T-cell (primary cell): ENCODE results near the gene GDAP1L1. TPM values are rescaled to one million over a fixed set of nuclear protein-coding genes. Genes with fewer than 3 reads are reported as not detected.

Experiments
- ATAC-seq, 4 experiments: fragments of 200-7000 bp in 3 of 4; fragments of 150-1000 bp in 1 of 4; cut with Tn5 transposase; replicated peaks in 1 of 4; 1 replicate in 3 of 4; 2 replicates in 1 of 4; pipeline ENCODE4 v1.10.0; 2021; ENCODE audit warnings: moderate library complexity in 3 of 4, mild to moderate bottlenecking in 2 of 4, moderate number of reproducible peaks in 1 of 4
- CTCF ChIA-PET, 2 donors: fragments of 300-600 bp; sonication (Branson Sonifier 250); formaldehyde crosslinking; loops; one replicate each; lab custom pipeline; 2022; ENCODE audit warnings: antibody characterized with exemption in 2 of 2; lab: Charles Lee
- POLR2A ChIA-PET, 2 donors: fragments of 300-600 bp; sonication (Branson Sonifier 250); formaldehyde crosslinking; loops; one replicate each; lab custom pipeline; 2022; ENCODE audit warnings: antibody characterized with exemption in 2 of 2; lab: Charles Lee
- DNase-seq, 35 experiments: peaks; one replicate each; pipeline versions ENCODE4 v3.0.0 to v3.0.0-alpha.2; 2013 to 2023
- H3K27ac ChIP-seq: one replicate; pipeline ENCODE4 v1.5.1; 2013; ENCODE audit warnings: low read length
- H3K27me3 ChIP-seq, 2 experiments: replicated peaks in 1 of 2; 1 replicate in 1 of 2; 2 replicates in 1 of 2; pipeline versions ENCODE4 v1.6.1 to v1.7.0; 2013; ENCODE audit warnings: low read length in 1 of 2, mixed read lengths in 1 of 2; ENCODE audit not compliant: control insufficient read depth in 2 of 2, insufficient read depth in 2 of 2; ENCODE audit errors: extremely low read depth in 1 of 2
- H3K36me3 ChIP-seq, 2 donors: 1 replicate in 1 of 2; 2 replicates in 1 of 2; pipeline versions ENCODE4 v1.6.1 to v1.7.0; 2013; ENCODE audit warnings: low read length in 1 of 2; ENCODE audit not compliant: control insufficient read depth in 2 of 2, insufficient read depth in 1 of 2; ENCODE audit errors: extremely low read depth in 1 of 2
- H3K4me1 ChIP-seq, 2 experiments: 1 replicate in 1 of 2; 2 replicates in 1 of 2; pipeline versions ENCODE4 v1.6.1 to v1.7.0; 2013; ENCODE audit warnings: low read length in 2 of 2, mixed read lengths in 1 of 2; ENCODE audit not compliant: insufficient read depth in 2 of 2, control insufficient read depth in 1 of 2; ENCODE audit errors: extremely low read depth in 1 of 2
- H3K4me3 ChIP-seq, 2 donors: 1 replicate in 1 of 2; 2 replicates in 1 of 2; pipeline versions ENCODE4 v1.5.1 to v1.7.0; 2013; ENCODE audit warnings: mild to moderate bottlenecking in 2 of 2, low read length in 1 of 2, moderate library complexity in 1 of 2; ENCODE audit not compliant: control insufficient read depth in 1 of 2; ENCODE audit errors: extremely low read depth in 1 of 2
- H3K9me3 ChIP-seq: 2 replicates; pipeline ENCODE4 v1.7.0; 2013
- H3K27ac Mint-ChIP-seq, 2 donors: one replicate each; pipeline ENCODE4 v1.8.0; 2020 to 2021; ENCODE audit warnings: mild to moderate bottlenecking in 2 of 2, mixed read lengths in 2 of 2
- H3K27me3 Mint-ChIP-seq, 2 donors: one replicate each; pipeline ENCODE4 v1.8.0; 2021 to 2022; ENCODE audit warnings: mixed read lengths in 2 of 2
- H3K36me3 Mint-ChIP-seq: one replicate; pipeline ENCODE4 v1.8.0; 2021; ENCODE audit warnings: mixed read lengths
- H3K4me1 Mint-ChIP-seq, 3 donors: one replicate each; pipeline ENCODE4 v1.8.0; 2020 to 2022; ENCODE audit warnings: mixed read lengths in 3 of 3, mild to moderate bottlenecking in 1 of 3
- H3K4me3 Mint-ChIP-seq, 3 donors: one replicate each; pipeline ENCODE4 v1.8.0; 2020 to 2022; ENCODE audit warnings: mild to moderate bottlenecking in 3 of 3, mixed read lengths in 3 of 3, moderate library complexity in 3 of 3
- H3K9me3 Mint-ChIP-seq, 3 donors: one replicate each; pipeline ENCODE4 v1.8.0; 2020 to 2022; ENCODE audit warnings: mixed read lengths in 3 of 3
- WGBS: methylation state at CpG from one replicate; pipeline ENCODE4 v1.1.5; 2013; ENCODE audit warnings: missing lambda C conversion rate; ENCODE audit not compliant: insufficient coverage; 5-methylcytosine and 5-hydroxymethylcytosine counted together
- total RNA-seq, 35 experiments: library from RNA in 6 of 35; stranded (reverse) in 6 of 35; fragments of 120-200 nt in 1 of 35; gene quantifications; one replicate each; pipeline versions ENCODE4 v1.2.1 to v1.2.4 and lab custom pipeline; 2013 to 2026

Gene GDAP1L1
- total RNA-seq, 5 donors from 2014 or later (not counting 1 experiment from before 2014, with no cell fraction given): not detected

GRCh38 chr20:44222027-44222426 is 25.1 kb upstream of the GDAP1L1 start:
- Mint-ChIP-seq H3K27ac (peak overlapping the region; percentile 11 to 61), H3K4me3 (no peak overlapping the region), H3K36me3 (peaks cover 3% of the 10 kb centered on the region), H3K9me3 (no peaks in the 10 kb centered on the region), H3K27me3 (no peaks in the 10 kb centered on the region), H3K4me1 (peaks cover 46 to 53% (median 51%) of the 10 kb centered on the region in 3 donors)
- no peak for DNase-seq
- no peak for ATAC-seq
- no peak overlapping the region for H3K27ac ChIP-seq
- 98% methylated on average over 5 of the region's 5 CpGs for WGBS
- ChIA-PET CTCF (no interaction called here), POLR2A (interaction anchor here in 1 of 2 donors (0.5 kb wide), 1 partner anchor 122 kb away, joined by 3 read pairs; no protein-coding TSS in a partner anchor)
- H3K27me3 ChIP-seq: no peaks in the 10 kb centered on the region
- no peak overlapping the region for H3K4me3 ChIP-seq
- H3K36me3 ChIP-seq: no peaks in the 10 kb centered on the region
- no peaks in the 10 kb centered on the region for H3K9me3 ChIP-seq
- H3K4me1 ChIP-seq: peaks cover 33 to 37% of the 10 kb centered on the region in 2 experiments

GRCh38 chr20:44222633-44223368 is 24.3 kb upstream of the GDAP1L1 start:
- POLR2A ChIA-PET: no interaction called here
- Mint-ChIP-seq H3K36me3 (no peaks in the 10 kb centered on the region), H3K27me3 (no peaks in the 10 kb centered on the region), H3K9me3 (no peaks in the 10 kb centered on the region), H3K27ac (peak overlapping the region; percentile 77 to 80), H3K4me3 (no peak overlapping the region), H3K4me1 (peaks cover 39 to 45% (median 44%) of the 10 kb centered on the region in 3 donors)
- DNase-seq: no peak
- CTCF ChIA-PET: no interaction called here
- Histone ChIP-seq H3K4me1 (peaks cover 30% of the 10 kb centered on the region in 2 experiments), H3K9me3 (no peaks in the 10 kb centered on the region), H3K27me3 (no peaks in the 10 kb centered on the region), H3K36me3 (no peaks in the 10 kb centered on the region), H3K27ac (no peak overlapping the region), H3K4me3 (no peak overlapping the region)
- 94% methylated on average over 4 of the region's 7 CpGs for WGBS
- ATAC-seq: no peak

GRCh38 chr20:44223721-44224120 is 23.4 kb upstream of the GDAP1L1 start:
- H3K4me1 ChIP-seq: peaks cover 23 to 26% of the 10 kb centered on the region in 2 experiments
- POLR2A ChIA-PET: interaction anchor here (0.7 kb wide), 3 partner anchors 30 to 755 kb away, joined by 5 to 8 read pairs (median 5); no protein-coding TSS in a partner anchor

GRCh38 chr20:44224637-44225036 is 22.5 kb upstream of the GDAP1L1 start:
- no peaks in the 10 kb centered on the region for H3K27me3 Mint-ChIP-seq
- POLR2A ChIA-PET: interaction anchor here (0.6 to 0.7 kb wide), 4 partner anchors 29 to 756 kb away, joined by 3 to 11 read pairs (median 6); no protein-coding TSS in a partner anchor
- peak overlapping the region in 1 of 2 donors; percentile 61 for H3K27ac Mint-ChIP-seq

More at GRCh38 chr20:44223721-44224120, 23.4 kb upstream of the GDAP1L1 start:
- no peak for DNase-seq
- CTCF ChIA-PET: interaction anchor here (0.7 to 1.1 kb wide), 3 partner anchors 8 to 750 kb away, joined by 3 to 4 read pairs (median 4); no protein-coding TSS in a partner anchor
- H3K4me3 ChIP-seq: no peak overlapping the region
- Mint-ChIP-seq H3K36me3 (no peaks in the 10 kb centered on the region), H3K27me3 (no peaks in the 10 kb centered on the region), H3K27ac (peak overlapping the region in 1 of 2 donors; percentile 39), H3K4me3 (no peak overlapping the region), H3K4me1 (peaks cover 31 to 36% (median 36%) of the 10 kb centered on the region in 3 donors), H3K9me3 (no peaks in the 10 kb centered on the region)
- H3K36me3 ChIP-seq: no peaks in the 10 kb centered on the region
- no peak for ATAC-seq
- no peaks in the 10 kb centered on the region for H3K27me3 ChIP-seq
- no peaks in the 10 kb centered on the region for H3K9me3 ChIP-seq
- no peak overlapping the region for H3K27ac ChIP-seq
- 80% methylated on average over 1 of the region's 5 CpGs for WGBS

GRCh38 chr20:44228465-44229258 is 18.4 kb upstream of the GDAP1L1 start:
- Histone ChIP-seq H3K9me3 (no peaks in the 10 kb centered on the region), H3K27ac (no peak overlapping the region), H3K27me3 (no peaks in the 10 kb centered on the region), H3K4me1 (peaks cover 0 to 8% of the 10 kb centered on the region in 2 experiments), H3K36me3 (no peaks in the 10 kb centered on the region), H3K4me3 (no peak overlapping the region)
- no peak overlapping the region for H3K27ac Mint-ChIP-seq
- WGBS: 80% methylated on average over 10 of the region's 17 CpGs
- H3K27me3 Mint-ChIP-seq: no peaks in the 10 kb centered on the region
- no peak for DNase-seq
- no peak for ATAC-seq
- ChIA-PET POLR2A (no interaction called here), CTCF (interaction anchor here in 1 of 2 donors (0.9 to 2.2 kb wide), 2 partner anchors 10 to 11 kb away, joined by 3 to 10 read pairs; no protein-coding TSS in a partner anchor)
- H3K36me3 Mint-ChIP-seq: no peaks in the 10 kb centered on the region
- no peaks in the 10 kb centered on the region for H3K9me3 Mint-ChIP-seq
- H3K4me1 Mint-ChIP-seq: peaks cover 6 to 9% (median 6%) of the 10 kb centered on the region in 3 donors
- no peak overlapping the region for H3K4me3 Mint-ChIP-seq

More at GRCh38 chr20:44224637-44225036, 22.5 kb upstream of the GDAP1L1 start:
- Histone ChIP-seq H3K9me3 (no peaks in the 10 kb centered on the region), H3K4me3 (no peak overlapping the region), H3K36me3 (no peaks in the 10 kb centered on the region), H3K27me3 (no peaks in the 10 kb centered on the region), H3K4me1 (peaks cover 14 to 19% of the 10 kb centered on the region in 2 experiments), H3K27ac (no peak overlapping the region)
- Mint-ChIP-seq H3K4me1 (peaks cover 22 to 27% (median 26%) of the 10 kb centered on the region in 3 donors), H3K36me3 (no peaks in the 10 kb centered on the region), H3K4me3 (no peak overlapping the region), H3K9me3 (no peaks in the 10 kb centered on the region)
- DNase-seq (no peak), ATAC-seq (no peak)
- CTCF ChIA-PET: interaction anchor here (0.7 to 1.1 kb wide), 3 partner anchors 9 to 749 kb away, joined by 3 to 4 read pairs (median 4); no protein-coding TSS in a partner anchor
- 85% methylated on average over 5 of the region's 5 CpGs for WGBS

GRCh38 chr20:44231193-44231592 is 15.9 kb upstream of the GDAP1L1 start:
- H3K27ac Mint-ChIP-seq: no peak overlapping the region

More at GRCh38 chr20:44231193-44231592, 15.9 kb upstream of the GDAP1L1 start:
- ATAC-seq (no peak), DNase-seq (no peak)
- H3K4me1 ChIP-seq: peaks cover 0 to 8% of the 10 kb centered on the region in 2 experiments
- no peaks in the 10 kb centered on the region for H3K9me3 Mint-ChIP-seq
- H3K4me3 Mint-ChIP-seq: no peak overlapping the region
- H3K4me3 ChIP-seq: no peak overlapping the region
- ChIA-PET CTCF (no interaction called here), POLR2A (no interaction called here)
- H3K27me3 Mint-ChIP-seq: no peaks in the 10 kb centered on the region
- H3K27me3 ChIP-seq: no peaks in the 10 kb centered on the region
- no peaks in the 10 kb centered on the region for H3K9me3 ChIP-seq
- no peaks in the 10 kb centered on the region for H3K36me3 Mint-ChIP-seq
- peaks cover 6% of the 10 kb centered on the region in 3 donors for H3K4me1 Mint-ChIP-seq
- 89% methylated on average over 7 of the region's 7 CpGs for WGBS
- no peaks in the 10 kb centered on the region for H3K36me3 ChIP-seq
- H3K27ac ChIP-seq: no peak overlapping the region
